Left ventricle myocardium inferior (tissue), 1 donor: Measurements from ENCODE around the gene STX16. TPM values are rescaled to one million over a fixed set of nuclear protein-coding genes. Genes with fewer than 3 reads are reported as not detected.

Source experiments
- DNase-seq: peaks from one replicate; pipeline ENCODE4 v3.0.0-alpha.2; 2020
- H3K27ac ChIP-seq: fragments of 200-600 bp; replicated peaks from 2 replicates; pipeline ENCODE4 v1.8.0; 2021
- H3K27me3 ChIP-seq: fragments of 200-600 bp; 2 replicates; pipeline ENCODE4 v1.8.0; 2021; ENCODE audit warnings: low read depth
- H3K36me3 ChIP-seq: fragments of 200-600 bp; 2 replicates; pipeline ENCODE4 v1.8.0; 2021
- H3K4me1 ChIP-seq: fragments of 200-600 bp; 2 replicates; pipeline ENCODE4 v1.8.0; 2021
- H3K4me3 ChIP-seq: fragments of 200-600 bp; 2 replicates; pipeline ENCODE4 v1.8.0; 2021; ENCODE audit warnings: mild to moderate bottlenecking, moderate library complexity
- H3K9me3 ChIP-seq: fragments of 200-600 bp; replicated peaks from 2 replicates; pipeline ENCODE4 v1.8.0; 2021
- CTCF ChIP-seq: fragments of 200-600 bp; IDR thresholded peaks from 2 replicates; pipeline ENCODE4 v1.8.0; 2021; ENCODE audit warnings: antibody characterized with exemption, mild to moderate bottlenecking, borderline replicate concordance
- intact Hi-C: fragments of 100-400 bp; cut with micrococcal nuclease; formaldehyde crosslinking; loops from one replicate; pipeline ENCODE4 v1.11.0; 2022
- total RNA-seq: library from RNA; stranded (reverse); fragmentation: NEBNext Ultra II Directional; extraction: Animal tissue kit (Norgen Biotek cat#: 25700); gene quantifications from one replicate; pipeline ENCODE4 v1.2.1, GENCODE V29; 2021
- donor health status: DM: no; HTN: yes; CAD: no; lungs with severe emphysema.

STX16 gene
- total RNA-seq, 1 donor from 2014 or later, result 28.0 TPM

- peaks cover 44% of the 10 kb centered on the region for H3K36me3 ChIP-seq
- TF ChIP-seq CTCF, result no peak
- H3K4me3 ChIP-seq, result no peak overlapping the region
- no peak for DNase-seq
- intact Hi-C loops, result no loop called here
- H3K9me3 ChIP-seq, result no peaks in the 10 kb centered on the region
- H3K4me1 ChIP-seq, result peaks cover 8% of the 10 kb centered on the region
- H3K27ac ChIP-seq, result no peak overlapping the region
- H3K27me3 ChIP-seq, result no peaks in the 10 kb centered on the region
Measured at GRCh38 chr20:58666702-58667101, 15.6 kb downstream of the STX16 start.

- TF ChIP-seq CTCF, result no peak
- Histone ChIP-seq H3K36me3 (peaks cover 49% of the 10 kb centered on the region), H3K4me3 (no peak overlapping the region), H3K27me3 (no peaks in the 10 kb centered on the region), H3K9me3 (no peaks in the 10 kb centered on the region), H3K27ac (no peak overlapping the region), H3K4me1 (no peaks in the 10 kb centered on the region)
- intact Hi-C loops, result no loop called here
- no peak for DNase-seq
Measured at GRCh38 chr20:58667975-58668374, 16.9 kb downstream of the STX16 start.

- DNase-seq, result no peak
- no peaks in the 10 kb centered on the region for H3K4me1 ChIP-seq
- H3K27me3 ChIP-seq, result no peaks in the 10 kb centered on the region
- peaks cover 59% of the 10 kb centered on the region for H3K36me3 ChIP-seq
- no peaks in the 10 kb centered on the region for H3K9me3 ChIP-seq
- intact Hi-C loops, result no loop called here
- no peak overlapping the region for H3K4me3 ChIP-seq
- no peak for TF ChIP-seq CTCF
- H3K27ac ChIP-seq, result no peak overlapping the region
Measured at GRCh38 chr20:58668901-58669286, 17.8 kb downstream of the STX16 start.

- H3K4me3 ChIP-seq, result no peak overlapping the region
- TF ChIP-seq CTCF, result no peak
- H3K27ac ChIP-seq, result no peak overlapping the region
- no peaks in the 10 kb centered on the region for H3K27me3 ChIP-seq
- intact Hi-C loops, result no loop called here
- H3K4me1 ChIP-seq, result no peaks in the 10 kb centered on the region
- DNase-seq, result no peak
- H3K36me3 ChIP-seq, result peaks cover 64% of the 10 kb centered on the region
- no peaks in the 10 kb centered on the region for H3K9me3 ChIP-seq
Measured at GRCh38 chr20:58669287-58670006, 18.4 kb downstream of the STX16 start.

- H3K27me3 ChIP-seq, result no peaks in the 10 kb centered on the region
Measured at GRCh38 chr20:58670102-58670501, 19.0 kb downstream of the STX16 start.

More at GRCh38 chr20:58670102-58670501, 19.0 kb downstream of the STX16 start:
- Histone ChIP-seq H3K4me3 (no peak overlapping the region), H3K36me3 (peaks cover 71% of the 10 kb centered on the region), H3K4me1 (no peaks in the 10 kb centered on the region), H3K9me3 (no peaks in the 10 kb centered on the region), H3K27ac (no peak overlapping the region)
- no peak for TF ChIP-seq CTCF
- intact Hi-C loops, result no loop called here
- no peak for DNase-seq
